ENCODE results near the gene SIGLEC14.
"Not testable (repeated sequence)": the region's sequence is repeated elsewhere in the genome, so short reads cannot be mapped to it uniquely, and the experiment has no call there.

Gene SIGLEC14

GRCh38 chr19:51668216-51668615 lies 21.6 kb upstream of the SIGLEC14 start:
- no peak for DNase-seq

- no peak for DNase-seq
These were observed 18.4 kb upstream of the SIGLEC14 start for GRCh38 chr19:51664997-51665396.

GRCh38 chr19:51664131-51664530 lies 17.5 kb upstream of the SIGLEC14 start:
- no peak for DNase-seq

GRCh38 chr19:51663650-51664049 lies 17.0 kb upstream of the SIGLEC14 start:
- no peak for DNase-seq

- DNase-seq: peak; percentile 81
These were observed 14.5 kb upstream of the SIGLEC14 start for GRCh38 chr19:51660975-51661600.

GRCh38 chr19:51654783-51655182 lies 8.2 kb upstream of the SIGLEC14 start:
- DNase-seq: no peak

GRCh38 chr19:51653162-51653561 lies 6.5 kb upstream of the SIGLEC14 start:
- DNase-seq: no peak

GRCh38 chr19:51652266-51652665 lies 5.6 kb upstream of the SIGLEC14 start:
- DNase-seq: no peak

GRCh38 chr19:51651216-51651846 lies 4.7 kb upstream of the SIGLEC14 start:
- no peak for DNase-seq

- DNase-seq: no peak
These were observed 693 bp upstream of the SIGLEC14 start for GRCh38 chr19:51647318-51647717.

- DNase-seq: no peak
These were observed 1.9 kb downstream of the SIGLEC14 start for GRCh38 chr19:51644636-51645271.

GRCh38 chr19:51641648-51642047 lies 5.0 kb downstream of the SIGLEC14 start:
- DNase-seq: no peak

- no peak for DNase-seq
These were observed 6.2 kb downstream of the SIGLEC14 start for GRCh38 chr19:51640386-51640785.

- no peak for DNase-seq
These were observed 6.7 kb downstream of the SIGLEC14 start for GRCh38 chr19:51639916-51640315.

GRCh38 chr19:51637362-51637978 lies 9.2 kb downstream of the SIGLEC14 start:
- no peak for DNase-seq

- DNase-seq: no peak
These were observed 14.5 kb downstream of the SIGLEC14 start for GRCh38 chr19:51632126-51632525.

GRCh38 chr19:51630315-51630714 lies 16.3 kb downstream of the SIGLEC14 start, which contains the start of gene SIGLEC5:
Gene SIGLEC5 (minus strand): TSS chr19:51630401. CDS start chr19:51630335, 66 bp downstream.
- DNase-seq: not testable (repeated sequence)

- no peak for DNase-seq
These were observed 18.3 kb downstream of the SIGLEC14 start for GRCh38 chr19:51628153-51628939.

GRCh38 chr19:51627491-51628138 lies 19.0 kb downstream of the SIGLEC14 start:
- no peak for DNase-seq

- no peak for DNase-seq
These were observed 19.9 kb downstream of the SIGLEC14 start for GRCh38 chr19:51626675-51627074.

- DNase-seq: no peak
These were observed 25.4 kb downstream of the SIGLEC14 start for GRCh38 chr19:51621178-51621577.

- DNase-seq: no peak
These were observed 30.6 kb downstream of the SIGLEC14 start for GRCh38 chr19:51615991-51616390.
